Gastroesophageal sphincter (tissue), 3 donors: ENCODE measurements around the gene ATRX.

Source experiments
- POLR2A ChIP-seq, 2 donors: fragments of 450-650 bp; IDR thresholded peaks; one replicate each; pipeline ENCODE4 v1.6.1; 2017; ENCODE audit warnings: antibody characterized with exemption in 2 of 2, mild to moderate bottlenecking in 2 of 2, moderate library complexity in 1 of 2
- TF ChIP-seq, protein P1 (sequence below), 4 experiments: fragments of 200-600 bp in 2 of 4; fragments of 450-650 bp in 2 of 4; sonication (generic) in 1 of 4; IDR thresholded peaks; one replicate each; pipeline ENCODE4 v1.5.1; 2017 to 2019; ENCODE audit warnings: antibody characterized with exemption in 4 of 4, mild to moderate bottlenecking in 2 of 4, moderate library complexity in 2 of 4

GRCh38 chrX:77802201-77802600 is 16.2 kb upstream of the ATRX start:
- TF ChIP-seq, protein P1, sequence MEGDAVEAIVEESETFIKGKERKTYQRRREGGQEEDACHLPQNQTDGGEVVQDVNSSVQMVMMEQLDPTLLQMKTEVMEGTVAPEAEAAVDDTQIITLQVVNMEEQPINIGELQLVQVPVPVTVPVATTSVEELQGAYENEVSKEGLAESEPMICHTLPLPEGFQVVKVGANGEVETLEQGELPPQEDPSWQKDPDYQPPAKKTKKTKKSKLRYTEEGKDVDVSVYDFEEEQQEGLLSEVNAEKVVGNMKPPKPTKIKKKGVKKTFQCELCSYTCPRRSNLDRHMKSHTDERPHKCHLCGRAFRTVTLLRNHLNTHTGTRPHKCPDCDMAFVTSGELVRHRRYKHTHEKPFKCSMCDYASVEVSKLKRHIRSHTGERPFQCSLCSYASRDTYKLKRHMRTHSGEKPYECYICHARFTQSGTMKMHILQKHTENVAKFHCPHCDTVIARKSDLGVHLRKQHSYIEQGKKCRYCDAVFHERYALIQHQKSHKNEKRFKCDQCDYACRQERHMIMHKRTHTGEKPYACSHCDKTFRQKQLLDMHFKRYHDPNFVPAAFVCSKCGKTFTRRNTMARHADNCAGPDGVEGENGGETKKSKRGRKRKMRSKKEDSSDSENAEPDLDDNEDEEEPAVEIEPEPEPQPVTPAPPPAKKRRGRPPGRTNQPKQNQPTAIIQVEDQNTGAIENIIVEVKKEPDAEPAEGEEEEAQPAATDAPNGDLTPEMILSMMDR (IDR thresholded peaks at IDR 0.05) = no peak
- no peak for TF ChIP-seq POLR2A (IDR thresholded peaks at IDR 0.05)
